GM23338 (cell line): ENCODE data around the gene ATP2A3. TPM values are rescaled to one million over a fixed set of nuclear protein-coding genes. Genes with fewer than 3 reads are reported as not detected.

Experiments used
- ATAC-seq: fragments of 200-7000 bp; cut with Tn5 transposase; 3 replicates; pipeline ENCODE4 v1.9.1; 2020
- DNase-seq: peaks from one replicate; pipeline ENCODE4 v3.0.0-alpha.2; 2015; ENCODE audit warnings: low spot score
- H2AFZ ChIP-seq: fragments of 200-600 bp; sonication (generic); 2 replicates; pipeline ENCODE4 v1.8.0; 2016; ENCODE audit warnings: antibody characterized with exemption, mild to moderate bottlenecking, moderate library complexity
- H3F3A ChIP-seq: fragments of 200-600 bp; sonication (generic); replicated peaks from 2 replicates; pipeline ENCODE4 v1.8.0; 2017; ENCODE audit warnings: antibody characterized with exemption, mixed run types, low read depth
- H3K27ac ChIP-seq: fragments of 200-600 bp; sonication (generic); 2 replicates; pipeline ENCODE4 v1.6.1; 2016; ENCODE audit warnings: low read depth
- H3K27me3 ChIP-seq: fragments of 200-600 bp; sonication (generic); 2 replicates; pipeline ENCODE4 v1.8.0; 2016; ENCODE audit warnings: mild to moderate bottlenecking, mixed run types, moderate library complexity; ENCODE audit not compliant: insufficient read depth
- H3K36me3 ChIP-seq: fragments of 200-600 bp; sonication (generic); 2 replicates; pipeline ENCODE4 v1.8.0; 2016; ENCODE audit warnings: mild to moderate bottlenecking; ENCODE audit not compliant: insufficient read depth
- H3K4me1 ChIP-seq: fragments of 200-600 bp; sonication (generic); 2 replicates; pipeline ENCODE4 v1.8.0; 2016; ENCODE audit warnings: mild to moderate bottlenecking, moderate library complexity; ENCODE audit not compliant: insufficient read depth
- H3K4me2 ChIP-seq: fragments of 200-600 bp; sonication (generic); 2 replicates; pipeline ENCODE4 v1.7.1; 2017; ENCODE audit warnings: mixed run types
- H3K4me3 ChIP-seq: fragments of 200-600 bp; sonication (generic); 2 replicates; pipeline ENCODE4 v1.6.1; 2016; ENCODE audit warnings: mixed run types
- H3K79me2 ChIP-seq: fragments of 200-600 bp; sonication (generic); replicated peaks from 2 replicates; pipeline ENCODE4 v1.8.0; 2017; ENCODE audit warnings: mild to moderate bottlenecking; ENCODE audit not compliant: insufficient read depth
- H3K9me2 ChIP-seq: fragments of 200-600 bp; sonication (generic); 2 replicates; pipeline ENCODE4 v1.8.0; 2017; ENCODE audit not compliant: insufficient read depth
- H4K20me1 ChIP-seq: fragments of 200-600 bp; sonication (generic); replicated peaks from 2 replicates; pipeline ENCODE4 v1.8.0; 2017; ENCODE audit warnings: mild to moderate bottlenecking; ENCODE audit not compliant: insufficient read depth
- H3K27ac Mint-ChIP-seq: 2 replicates; pipeline ENCODE4 v1.8.0; 2020; ENCODE audit warnings: inconsistent platforms, mild to moderate bottlenecking, moderate library complexity, mixed read lengths
- H3K27me3 Mint-ChIP-seq: 3 replicates; pipeline ENCODE4 v1.8.0; 2022; ENCODE audit warnings: low read depth, mild to moderate bottlenecking, moderate library complexity, mixed read lengths, inconsistent platforms; ENCODE audit not compliant: insufficient read depth, poor library complexity
- H3K36me3 Mint-ChIP-seq: 3 replicates; pipeline ENCODE4 v1.8.0; 2021; ENCODE audit warnings: low read depth, mild to moderate bottlenecking, inconsistent platforms, moderate library complexity, mixed read lengths
- H3K4me1 Mint-ChIP-seq: 3 replicates; pipeline ENCODE4 v1.8.0; 2020; ENCODE audit warnings: mild to moderate bottlenecking, inconsistent platforms, mixed read lengths
- H3K4me3 Mint-ChIP-seq: 3 replicates; pipeline ENCODE4 v1.8.0; 2021; ENCODE audit warnings: moderate library complexity, mild to moderate bottlenecking, inconsistent platforms, mixed read lengths
- H3K9me3 Mint-ChIP-seq: 3 replicates; pipeline ENCODE4 v1.8.0; 2020; ENCODE audit warnings: moderate library complexity, mild to moderate bottlenecking, inconsistent platforms, mixed read lengths
- CREB1 ChIP-seq: fragments of 250-450 bp; sonication (Bioruptor Pico); IDR thresholded peaks from 2 replicates; pipeline ENCODE4 v1.5.0; 2020; ENCODE audit warnings: low read depth, mild to moderate bottlenecking, moderate library complexity
- CTCF ChIP-seq, 2 experiments: fragments of 200-600 bp in 1 of 2; sonication (generic) in 1 of 2; conservative IDR thresholded peaks; 2 replicates each; pipeline versions ENCODE4 v1.5.1 to v1.6.1; 2016 to 2017; ENCODE audit warnings: antibody characterized with exemption in 2 of 2, low read depth in 2 of 2, mild to moderate bottlenecking in 2 of 2, moderate library complexity in 1 of 2
- ETS1 ChIP-seq: IDR thresholded peaks from 2 replicates; pipeline ENCODE4 v1.6.1; 2016; ENCODE audit warnings: antibody characterized with exemption
- EZH2 ChIP-seq: fragments of 200-600 bp; sonication (generic); IDR thresholded peaks from one replicate; pipeline ENCODE4 v1.8.0; 2017; ENCODE audit warnings: antibody characterized with exemption, mild to moderate bottlenecking, low read depth; ENCODE audit not compliant: unreplicated experiment
- EZH2phosphoT487 ChIP-seq: fragments of 200-600 bp; sonication (generic); IDR thresholded peaks from one replicate; pipeline ENCODE4 v1.8.1; 2018; ENCODE audit warnings: antibody characterized with exemption; ENCODE audit not compliant: unreplicated experiment
- JUNB ChIP-seq: IDR thresholded peaks from one replicate; pipeline ENCODE4 v1.6.1; 2016; ENCODE audit warnings: antibody characterized with exemption; ENCODE audit not compliant: unreplicated experiment
- NANOG ChIP-seq: IDR thresholded peaks from 2 replicates; pipeline ENCODE4 v1.6.1; 2016; ENCODE audit warnings: antibody characterized with exemption, borderline replicate concordance
- POLR2AphosphoS5 ChIP-seq: IDR thresholded peaks from 2 replicates; pipeline ENCODE4 v1.6.1; 2016; ENCODE audit warnings: antibody characterized with exemption, low read depth
- STAT1 ChIP-seq: IDR thresholded peaks from one replicate; pipeline ENCODE4 v1.6.1; 2016; ENCODE audit warnings: antibody characterized with exemption; ENCODE audit not compliant: unreplicated experiment
- ZNF114 ChIP-seq: fragments of 250-450 bp; sonication (Bioruptor Pico); IDR thresholded peaks from 2 replicates; pipeline ENCODE4 v1.5.0; 2020; ENCODE audit warnings: mild to moderate bottlenecking, moderate library complexity
- ZNF331 ChIP-seq: fragments of 250-450 bp; sonication (Bioruptor Pico); IDR thresholded peaks from 2 replicates; pipeline ENCODE4 v1.5.0; 2020; ENCODE audit warnings: low read depth, mild to moderate bottlenecking, moderate library complexity
- ZNF462 ChIP-seq: fragments of 250-450 bp; sonication (Bioruptor Pico); IDR thresholded peaks from 2 replicates; pipeline ENCODE4 v1.5.0; 2020; ENCODE audit warnings: mild to moderate bottlenecking, moderate library complexity
- polyA plus RNA-seq: library from polyadenylated mRNA; unstranded; fragments of >200 nt; fragmentation: Nextera tagmentation; extraction: Ambion mirVana; gene quantifications from 2 replicates; pipeline ENCODE4 v1.2.1, GENCODE V29; 2016
- total RNA-seq: library from RNA; depleted of rRNA; stranded (reverse); fragments of >200 nt; shearing (Covaris generic); gene quantifications from 2 replicates; pipeline ENCODE4 v1.2.3, GENCODE V29; 2014
- TF ChIP-seq, protein P1 (sequence below): IDR thresholded peaks from one replicate; pipeline ENCODE4 v1.6.1; 2018; ENCODE audit warnings: antibody characterized with exemption; ENCODE audit not compliant: unreplicated experiment

ATP2A3 gene
- total and polyA plus RNA-seq, 2 experiments from 2014 or later: 9.6 to 35.2 TPM

DNA sequence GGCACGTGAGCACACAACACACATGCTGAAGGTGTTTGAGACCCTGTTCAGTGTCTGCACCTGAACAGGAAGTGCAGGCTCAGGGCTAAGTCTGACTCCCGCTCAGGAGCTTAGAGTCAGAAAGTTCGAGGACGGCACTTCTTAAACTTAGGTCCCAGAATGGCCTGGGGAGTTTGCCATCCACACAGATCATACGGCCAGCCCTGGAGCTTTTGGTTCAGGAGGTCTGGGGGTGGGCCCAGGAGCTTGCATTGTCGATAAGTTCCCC is 67.3 kb downstream of the ATP2A3 start:
- Histone ChIP-seq H3K9me2 (no peaks in the 10 kb centered on the region), H3K36me3 (no peaks in the 10 kb centered on the region), H3K4me1 (peaks cover 6% of the 10 kb centered on the region), H3K27ac (no peak overlapping the region), H3K4me2 (no peak overlapping the region), H3F3A (peaks cover 6% of the 10 kb centered on the region; the same call in 1 of the 2 replicates), H3K4me3 (no peak overlapping the region), H3K79me2 (no peaks in the 10 kb centered on the region), H4K20me1 (no peaks in the 10 kb centered on the region), H3K27me3 (no peaks in the 10 kb centered on the region), H2AFZ (no peak overlapping the region)
- no peak overlapping the region for H3K27ac Mint-ChIP-seq
- no peak for ATAC-seq
- TF ChIP-seq ZNF114 (CRISPR knock-in tag): no peak
- no peak for TF ChIP-seq CTCF (conservative IDR thresholded peaks at IDR 0.05; ENCODE audit: low read depth in 2 of 2)
- no peak for TF ChIP-seq CREB1 (CRISPR knock-in tag)
- TF ChIP-seq, protein P1, sequence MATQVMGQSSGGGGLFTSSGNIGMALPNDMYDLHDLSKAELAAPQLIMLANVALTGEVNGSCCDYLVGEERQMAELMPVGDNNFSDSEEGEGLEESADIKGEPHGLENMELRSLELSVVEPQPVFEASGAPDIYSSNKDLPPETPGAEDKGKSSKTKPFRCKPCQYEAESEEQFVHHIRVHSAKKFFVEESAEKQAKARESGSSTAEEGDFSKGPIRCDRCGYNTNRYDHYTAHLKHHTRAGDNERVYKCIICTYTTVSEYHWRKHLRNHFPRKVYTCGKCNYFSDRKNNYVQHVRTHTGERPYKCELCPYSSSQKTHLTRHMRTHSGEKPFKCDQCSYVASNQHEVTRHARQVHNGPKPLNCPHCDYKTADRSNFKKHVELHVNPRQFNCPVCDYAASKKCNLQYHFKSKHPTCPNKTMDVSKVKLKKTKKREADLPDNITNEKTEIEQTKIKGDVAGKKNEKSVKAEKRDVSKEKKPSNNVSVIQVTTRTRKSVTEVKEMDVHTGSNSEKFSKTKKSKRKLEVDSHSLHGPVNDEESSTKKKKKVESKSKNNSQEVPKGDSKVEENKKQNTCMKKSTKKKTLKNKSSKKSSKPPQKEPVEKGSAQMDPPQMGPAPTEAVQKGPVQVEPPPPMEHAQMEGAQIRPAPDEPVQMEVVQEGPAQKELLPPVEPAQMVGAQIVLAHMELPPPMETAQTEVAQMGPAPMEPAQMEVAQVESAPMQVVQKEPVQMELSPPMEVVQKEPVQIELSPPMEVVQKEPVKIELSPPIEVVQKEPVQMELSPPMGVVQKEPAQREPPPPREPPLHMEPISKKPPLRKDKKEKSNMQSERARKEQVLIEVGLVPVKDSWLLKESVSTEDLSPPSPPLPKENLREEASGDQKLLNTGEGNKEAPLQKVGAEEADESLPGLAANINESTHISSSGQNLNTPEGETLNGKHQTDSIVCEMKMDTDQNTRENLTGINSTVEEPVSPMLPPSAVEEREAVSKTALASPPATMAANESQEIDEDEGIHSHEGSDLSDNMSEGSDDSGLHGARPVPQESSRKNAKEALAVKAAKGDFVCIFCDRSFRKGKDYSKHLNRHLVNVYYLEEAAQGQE: no peak
- no peak for TF ChIP-seq ZNF462 (CRISPR knock-in tag)
- TF ChIP-seq ETS1: no peak
- TF ChIP-seq ZNF331 (CRISPR knock-in tag): no peak
- no peak for TF ChIP-seq POLR2AphosphoS5
- no peak for TF ChIP-seq NANOG
- no peak for TF ChIP-seq EZH2
- no peak for TF ChIP-seq JUNB
- TF ChIP-seq EZH2phosphoT487: no peak
- TF ChIP-seq STAT1: no peak
- no peak overlapping the region for H3K4me3 Mint-ChIP-seq
- peaks cover 3% of the 10 kb centered on the region; the same call in 1 of the 3 replicates for H3K9me3 Mint-ChIP-seq
- H3K27me3 Mint-ChIP-seq: peaks cover 16% of the 10 kb centered on the region
- peaks cover 12% of the 10 kb centered on the region for H3K4me1 Mint-ChIP-seq
- no peaks in the 10 kb centered on the region; the same call in 2 of the 3 replicates for H3K36me3 Mint-ChIP-seq
- no peak for DNase-seq
